T-helper 2 cell (primary cell): ENCODE measurements around the gene MICU1.
"Not testable (repeated sequence)": the region's sequence is repeated elsewhere in the genome, so short reads cannot be mapped to it uniquely, and the experiment has no call there.

Source experiments
- DNase-seq, 5 experiments: peaks; one replicate each; pipeline versions ENCODE4 v3.0.0 to v3.0.0-alpha.2; 2012 to 2022
- total RNA-seq, 2 donors: gene quantifications; one replicate each; lab custom pipeline; 2026; lab: John Stamatoyannopoulos, UW

Gene MICU1, protein sequence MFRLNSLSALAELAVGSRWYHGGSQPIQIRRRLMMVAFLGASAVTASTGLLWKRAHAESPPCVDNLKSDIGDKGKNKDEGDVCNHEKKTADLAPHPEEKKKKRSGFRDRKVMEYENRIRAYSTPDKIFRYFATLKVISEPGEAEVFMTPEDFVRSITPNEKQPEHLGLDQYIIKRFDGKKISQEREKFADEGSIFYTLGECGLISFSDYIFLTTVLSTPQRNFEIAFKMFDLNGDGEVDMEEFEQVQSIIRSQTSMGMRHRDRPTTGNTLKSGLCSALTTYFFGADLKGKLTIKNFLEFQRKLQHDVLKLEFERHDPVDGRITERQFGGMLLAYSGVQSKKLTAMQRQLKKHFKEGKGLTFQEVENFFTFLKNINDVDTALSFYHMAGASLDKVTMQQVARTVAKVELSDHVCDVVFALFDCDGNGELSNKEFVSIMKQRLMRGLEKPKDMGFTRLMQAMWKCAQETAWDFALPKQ
- total RNA-seq: 15.9 to 27.3 reads per million in 2 donors

DNA sequence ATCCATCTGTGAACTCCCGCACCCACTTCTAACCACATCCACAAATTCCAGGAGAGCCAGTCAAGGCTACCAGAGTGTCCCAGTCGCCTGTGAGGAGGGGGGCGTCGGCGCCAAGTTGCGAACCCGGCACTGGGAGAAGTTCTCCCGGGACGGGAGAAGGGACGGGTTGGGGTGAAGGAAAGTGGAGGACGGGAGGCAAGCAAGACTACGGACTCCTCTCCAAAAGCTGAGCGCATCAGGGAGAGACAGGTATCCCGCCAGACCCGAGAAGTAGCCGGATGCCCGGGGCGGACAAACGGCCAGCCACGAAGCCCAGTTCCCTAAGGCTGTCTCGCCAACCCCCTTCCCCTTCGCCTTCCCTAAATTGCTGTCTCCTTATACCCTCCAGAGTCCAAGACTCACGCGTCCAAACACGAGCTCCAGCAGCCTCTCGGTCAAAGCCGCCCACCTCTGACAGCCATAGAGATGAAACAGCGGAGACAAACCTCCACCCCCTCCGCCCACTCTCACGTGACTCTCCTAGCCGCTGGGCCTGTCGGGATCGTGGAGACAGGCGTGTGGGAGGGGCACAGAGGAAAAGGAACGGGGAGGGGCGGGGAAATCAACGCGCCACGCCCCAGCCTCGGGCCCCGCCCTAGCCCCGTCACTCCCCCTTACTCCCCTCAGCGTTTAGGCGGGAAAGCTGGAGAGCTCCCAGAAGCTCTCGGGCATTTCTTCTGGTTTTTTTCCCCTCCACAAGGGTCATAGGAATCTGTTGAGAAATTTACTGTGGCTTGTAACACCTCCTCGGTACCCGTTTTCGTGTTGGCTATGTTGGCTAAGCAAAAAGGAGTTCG is at the start of gene MICU1:
TSS of gene MICU1 (minus strand) at position 472 of the 836 bp plus-strand sequence. CDS start 59,286 bp downstream, outside the sequence.
- DNase-seq: peak; percentile 78 to 96 (median 88)

DNA sequence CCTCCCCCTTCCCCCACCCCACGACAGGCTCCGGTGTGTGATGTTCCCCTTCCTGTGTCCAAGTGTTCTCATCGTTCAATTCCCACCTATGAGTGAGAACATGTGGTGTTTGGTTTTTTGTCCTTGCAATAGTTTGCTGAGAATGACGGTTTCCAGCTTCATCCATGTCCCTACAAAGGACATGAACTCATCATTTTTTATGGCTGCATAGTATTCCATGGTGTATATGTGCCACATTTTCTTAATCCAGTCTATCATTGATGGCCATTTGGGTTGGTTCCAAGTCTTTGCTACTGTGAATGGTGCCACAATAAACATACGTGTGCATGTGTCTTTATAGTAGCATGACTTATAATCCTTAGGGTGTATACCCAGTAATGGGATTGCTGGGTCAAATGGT is 48.3 kb upstream of the MICU1 start:
- not testable (repeated sequence) for DNase-seq

- DNase-seq: no peak
These were observed 47.4 kb upstream of the MICU1 start for GRCh38 chr10:72673280-72673679.

DNA sequence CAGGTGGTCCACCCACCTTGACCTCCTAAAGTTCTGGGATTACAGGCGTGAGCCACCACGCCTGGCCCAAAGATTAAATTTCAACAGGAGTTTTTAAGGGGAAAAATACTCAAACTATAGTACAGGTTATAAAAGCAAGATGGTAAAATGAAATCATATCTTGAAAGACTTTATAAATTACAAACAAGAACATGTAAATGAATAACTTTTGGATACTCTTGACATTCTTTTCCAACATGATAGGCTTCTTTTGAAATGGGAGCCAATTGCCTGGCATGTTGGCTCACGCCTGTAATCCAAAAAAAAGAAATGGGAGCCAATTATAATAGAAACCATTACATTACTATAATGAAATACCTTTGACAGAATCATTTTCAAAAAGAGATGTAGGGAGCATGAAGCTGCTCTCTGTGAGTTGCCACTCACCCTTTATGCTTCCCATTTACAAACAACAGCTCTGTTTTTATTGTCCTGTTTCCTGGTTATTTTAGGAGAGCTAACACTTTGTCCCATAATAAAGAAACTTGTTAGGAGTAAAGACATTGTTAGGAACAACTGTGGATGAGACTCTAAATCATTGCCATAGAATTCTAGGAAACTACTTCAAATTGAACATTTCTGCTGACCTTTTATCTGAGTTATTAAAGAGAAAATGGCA is 41.5 kb upstream of the MICU1 start:
- no peak for DNase-seq

- no peak for DNase-seq
These were observed 40.0 kb upstream of the MICU1 start for GRCh38 chr10:72665925-72666324.

- no peak for DNase-seq
These were observed 38.1 kb upstream of the MICU1 start for GRCh38 chr10:72663971-72664370.

GRCh38 chr10:72661431-72661830 is 35.6 kb upstream of the MICU1 start:
- DNase-seq: no peak

- DNase-seq: no peak
These were observed 34.3 kb upstream of the MICU1 start for GRCh38 chr10:72660220-72660619.

- no peak for DNase-seq
These were observed 33.8 kb upstream of the MICU1 start for GRCh38 chr10:72659694-72660093.

- DNase-seq: no peak
These were observed 33.0 kb upstream of the MICU1 start for GRCh38 chr10:72658696-72659400.

DNA sequence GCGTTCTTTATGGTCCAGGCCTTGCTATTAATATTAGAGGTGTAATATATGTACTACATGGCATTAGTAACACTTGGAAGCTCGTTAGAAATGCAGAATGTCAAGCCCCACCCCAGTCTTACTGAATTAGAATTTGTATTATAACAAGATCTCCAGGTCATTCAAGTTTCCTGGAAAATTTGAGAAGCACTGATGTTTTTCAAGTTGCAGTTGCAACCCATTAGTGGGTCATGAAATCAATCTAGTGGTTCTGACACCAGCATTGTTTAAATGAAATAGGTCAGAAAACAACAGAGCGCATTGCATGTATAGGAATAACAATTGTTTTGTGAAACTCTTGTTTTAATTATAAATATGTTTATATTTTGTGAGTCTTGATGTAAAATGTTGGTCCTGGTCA is 28.8 kb upstream of the MICU1 start:
- no peak for DNase-seq

DNA sequence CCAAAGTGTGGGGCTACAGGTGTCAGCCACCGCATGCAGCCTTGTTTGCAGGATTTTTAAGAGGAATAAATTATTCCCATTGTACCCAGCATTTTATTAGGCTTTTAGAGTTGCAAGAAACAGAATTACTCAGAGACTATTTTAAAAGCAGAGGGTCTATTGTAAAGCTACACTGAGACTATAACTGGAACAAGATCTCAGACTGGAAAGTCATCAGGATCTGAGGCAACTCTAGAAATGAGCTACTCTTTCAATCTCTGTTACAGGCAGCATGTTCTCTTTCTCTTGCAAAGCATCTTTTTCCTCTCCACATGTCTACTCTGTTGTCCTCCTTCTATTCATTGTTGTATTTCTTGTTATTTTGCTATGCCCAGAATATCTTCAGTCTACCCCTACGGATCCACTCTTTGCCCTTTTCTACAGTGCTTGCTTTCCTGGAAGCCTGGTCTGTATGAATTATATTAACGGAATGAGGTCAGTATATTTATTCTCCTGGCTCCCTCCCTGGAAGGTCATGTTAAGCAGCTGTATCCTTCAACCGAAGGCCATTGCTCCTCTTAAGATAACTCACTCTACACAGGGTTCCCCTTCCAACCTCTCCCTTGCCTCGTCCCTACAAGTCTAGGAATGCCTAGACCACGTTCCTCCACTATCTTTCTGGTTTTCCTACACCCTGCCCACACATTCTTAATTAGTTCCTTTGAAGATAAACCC is 27.7 kb upstream of the MICU1 start:
- DNase-seq: no peak

DNA sequence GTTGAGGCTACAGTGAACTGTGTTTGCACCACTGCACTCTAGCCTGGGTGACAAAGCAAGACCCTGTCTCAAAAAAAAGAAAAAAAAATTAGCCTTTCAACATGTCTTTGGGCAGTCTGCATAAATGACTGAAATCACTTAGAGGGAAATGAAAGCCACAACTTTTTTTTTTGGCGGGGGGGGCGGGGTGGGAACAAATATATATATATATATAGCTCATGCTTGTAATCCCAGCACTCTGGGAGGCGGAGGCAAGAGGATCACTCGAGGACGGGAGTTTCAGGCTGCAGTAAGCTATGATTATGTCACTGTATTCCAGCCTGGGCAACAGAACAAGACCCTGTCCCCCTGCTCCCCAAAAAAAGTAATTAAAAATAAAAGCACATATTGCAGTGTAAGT is 23.4 kb upstream of the MICU1 start:
- DNase-seq: no peak

DNA sequence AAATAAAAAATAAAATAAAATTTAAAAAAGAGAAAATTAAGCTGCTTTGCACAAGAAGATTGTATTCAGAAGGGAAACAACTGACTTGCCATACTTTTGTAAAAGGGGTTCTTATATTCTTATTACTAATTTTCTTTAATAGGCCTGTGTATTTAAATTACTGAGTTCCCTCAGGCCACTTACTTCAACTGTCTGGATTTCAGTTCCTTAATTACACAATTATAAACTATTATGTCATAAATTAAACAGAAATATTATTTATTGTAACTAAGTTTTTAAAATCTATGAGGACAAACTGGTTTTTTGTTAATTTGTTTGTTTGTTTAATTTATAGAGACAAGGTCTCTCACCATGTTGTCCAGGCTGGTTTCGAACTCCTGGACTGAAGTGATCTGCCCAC is 22.4 kb upstream of the MICU1 start:
- no peak for DNase-seq

DNA sequence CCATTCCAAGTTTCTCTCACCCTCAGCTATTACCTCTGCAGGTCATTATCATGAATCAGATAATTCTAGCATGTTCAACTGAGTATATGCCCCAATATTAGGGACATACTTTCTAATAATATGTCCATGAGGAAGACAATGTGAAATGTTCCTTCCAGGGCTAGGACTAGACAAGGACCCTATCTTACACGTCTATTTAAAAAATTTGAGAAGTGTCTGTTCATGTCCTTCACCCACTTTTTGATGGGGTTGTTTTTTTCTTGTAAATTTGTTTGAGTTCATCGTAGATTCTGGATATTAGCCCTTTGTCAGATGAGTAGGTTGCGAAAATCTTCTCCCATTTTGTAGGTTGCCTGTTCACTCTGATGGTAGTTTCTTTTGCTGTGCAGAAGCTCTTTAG is 21.1 kb upstream of the MICU1 start:
- DNase-seq: not testable (repeated sequence)

GRCh38 chr10:72645263-72645858 is 19.5 kb upstream of the MICU1 start:
- DNase-seq: no peak

- DNase-seq: no peak
These were observed 16.4 kb upstream of the MICU1 start for GRCh38 chr10:72642318-72642717.

GRCh38 chr10:72639441-72639873 is 13.6 kb upstream of the MICU1 start:
- DNase-seq: no peak

GRCh38 chr10:72638586-72639440 is 12.9 kb upstream of the MICU1 start:
- no peak for DNase-seq

GRCh38 chr10:72637398-72637857 is 11.5 kb upstream of the MICU1 start:
- DNase-seq: peak in 1 of 5 experiments; percentile 89
